Muscle of back (tissue), 13 donors: Measurements from ENCODE around the gene NME7. TPM values are rescaled to one million over a fixed set of nuclear protein-coding genes. Genes with fewer than 3 reads are reported as not detected.
"Not testable (repeated sequence)": the region's sequence is repeated elsewhere in the genome, so short reads cannot be mapped to it uniquely, and the experiment has no call there.

Experiments
- DNase-seq, 3 donors: peaks; one replicate each; pipeline versions ENCODE4 v3.0.0 to v3.0.0-alpha.2; 2013
- long read RNA-seq, 9 donors: transcript quantifications; one replicate each; lab custom pipeline, GENCODE V29; 2026
- polyA plus RNA-seq, 10 donors: library from polyadenylated mRNA; unstranded; fragments of 120-200 nt; gene quantifications; one replicate each; pipeline ENCODE4 v1.2.1, GENCODE V29; 2013; ENCODE audit not compliant: insufficient read length in 10 of 10

NME7 gene, protein sequence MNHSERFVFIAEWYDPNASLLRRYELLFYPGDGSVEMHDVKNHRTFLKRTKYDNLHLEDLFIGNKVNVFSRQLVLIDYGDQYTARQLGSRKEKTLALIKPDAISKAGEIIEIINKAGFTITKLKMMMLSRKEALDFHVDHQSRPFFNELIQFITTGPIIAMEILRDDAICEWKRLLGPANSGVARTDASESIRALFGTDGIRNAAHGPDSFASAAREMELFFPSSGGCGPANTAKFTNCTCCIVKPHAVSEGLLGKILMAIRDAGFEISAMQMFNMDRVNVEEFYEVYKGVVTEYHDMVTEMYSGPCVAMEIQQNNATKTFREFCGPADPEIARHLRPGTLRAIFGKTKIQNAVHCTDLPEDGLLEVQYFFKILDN
- polyA plus RNA-seq, result 10 to 100 TPM; 17.6 to 24.3 (median 21.5) TPM
- long read RNA-seq, donor 1, transcript NME7-201 (12 exons, 1,642 nt), result major isoform, 5 of 10 reads
- long read RNA-seq, donor 1, partial matches to known transcripts, result 5 of 10 reads
- long read RNA-seq, donor 1, other reads (novel, unspliced or antisense), result 0 of 10 reads
- long read RNA-seq, donor 2, partial matches to known transcripts, result 0 of 4 reads
- long read RNA-seq, donor 2, other reads (novel, unspliced or antisense), result 0 of 4 reads
- long read RNA-seq, donor 3, result 0 reads
- long read RNA-seq, donor 4, transcript NME7-201 (12 exons, 1,642 nt), result major isoform, 5 of 6 reads
- long read RNA-seq, donor 4, partial matches to known transcripts, result 0 of 6 reads
- long read RNA-seq, donor 4, other reads (novel, unspliced or antisense), result 0 of 6 reads
- long read RNA-seq, donor 5, transcript NME7-201 (12 exons, 1,642 nt), result major isoform, 5 of 5 reads
- long read RNA-seq, donor 5, partial matches to known transcripts, result 0 of 5 reads
- long read RNA-seq, donor 5, other reads (novel, unspliced or antisense), result 0 of 5 reads
- long read RNA-seq, donor 6, transcript NME7-201 (12 exons, 1,642 nt), result major isoform, 6 of 6 reads
- long read RNA-seq, donor 6, partial matches to known transcripts, result 0 of 6 reads
- long read RNA-seq, donor 6, other reads (novel, unspliced or antisense), result 0 of 6 reads
- long read RNA-seq, donor 7, transcript NME7-201 (12 exons, 1,642 nt), result major isoform, 8 of 8 reads
- long read RNA-seq, donor 7, partial matches to known transcripts, result 0 of 8 reads
- long read RNA-seq, donor 7, other reads (novel, unspliced or antisense), result 0 of 8 reads
- long read RNA-seq, donor 8, partial matches to known transcripts, result 0 of 6 reads
- long read RNA-seq, donor 8, other reads (novel, unspliced or antisense), result 0 of 6 reads
- long read RNA-seq, donor 9, result 0 reads

DNA sequence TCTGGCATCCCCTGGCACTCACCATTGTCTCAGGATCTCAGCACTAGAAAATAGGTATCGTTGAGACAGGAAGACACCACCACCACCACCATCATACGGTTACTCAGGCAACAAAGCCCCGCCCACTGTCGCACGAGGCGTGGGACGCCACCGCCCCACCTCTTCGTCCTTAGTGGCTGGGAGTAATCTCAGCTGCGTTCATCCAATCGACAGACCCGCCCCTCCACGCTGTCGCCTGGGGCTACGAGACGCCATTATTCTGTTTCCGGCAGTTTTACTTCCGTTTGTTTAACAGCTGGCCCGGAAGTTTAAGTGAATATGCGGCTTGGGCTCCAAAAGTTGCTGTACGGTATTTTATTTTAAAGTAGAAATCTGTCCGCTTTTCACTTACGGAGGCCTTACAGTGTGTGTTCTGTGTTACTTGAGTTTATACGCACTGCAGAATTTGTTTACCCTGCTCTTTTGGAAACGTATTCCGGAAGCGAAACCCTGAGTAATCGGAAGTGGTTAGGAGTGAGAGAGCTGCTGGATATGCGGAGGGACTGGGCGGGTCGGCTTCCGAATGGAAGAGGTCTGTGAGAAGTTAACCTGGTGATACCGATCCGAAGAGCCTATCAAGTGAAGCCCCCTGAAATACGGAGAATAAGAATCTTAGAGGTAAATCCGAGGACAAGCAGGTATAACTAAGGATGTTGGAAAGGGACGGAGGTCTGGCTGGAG, at the start of gene NME7, which contains the start of gene BLZF1:
TSS of gene NME7 (minus strand) at position 112 of the 720 bp plus-strand sequence. CDS start at position 25, 87 bp downstream.
TSS of gene BLZF1 (plus strand) at position 510 of the 720 bp plus-strand sequence. CDS start 1,328 bp downstream, outside the sequence.
- DNase-seq, result peak; percentile 97 to 98 (median 97)

DNA sequence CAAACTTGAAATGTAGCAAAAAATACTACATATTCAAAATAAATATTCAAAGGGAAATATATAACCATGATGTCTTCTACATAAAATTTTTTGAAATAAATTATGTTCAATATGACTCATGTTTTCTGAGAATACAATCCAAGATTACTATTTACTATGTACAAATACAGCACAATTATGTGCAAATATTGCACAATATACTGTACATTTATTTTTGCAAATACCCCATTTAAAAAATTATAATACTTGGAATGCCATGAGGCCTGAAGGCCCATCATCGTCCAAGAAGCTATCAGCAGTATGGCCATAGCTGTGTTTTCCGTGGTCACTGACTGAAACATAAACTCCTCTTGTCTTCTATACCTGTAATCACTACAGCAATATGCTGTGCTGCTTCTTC, 47.4 kb upstream of the NME7 start:
- DNase-seq, result no peak

DNA sequence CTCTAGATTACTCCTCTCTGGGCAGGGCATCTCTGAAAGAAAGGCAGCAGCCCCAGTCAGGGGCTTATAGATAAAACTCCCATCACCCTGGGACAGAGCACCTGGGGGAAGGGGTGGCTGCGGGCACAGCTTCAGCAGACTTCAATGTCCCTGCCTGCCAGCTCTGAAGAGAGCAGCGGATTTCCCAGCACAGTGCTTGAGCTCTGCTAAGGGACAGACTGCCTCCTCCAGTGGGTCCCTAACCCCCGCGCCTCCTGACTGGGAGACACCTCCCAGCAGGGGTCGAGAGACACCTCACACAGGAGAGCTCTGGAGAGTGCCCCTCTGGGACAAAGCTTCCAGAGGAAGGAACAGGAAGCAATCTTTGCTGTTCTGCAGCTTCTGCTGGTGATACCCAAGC, 40.7 kb upstream of the NME7 start:
- DNase-seq, result not testable (repeated sequence)

DNA sequence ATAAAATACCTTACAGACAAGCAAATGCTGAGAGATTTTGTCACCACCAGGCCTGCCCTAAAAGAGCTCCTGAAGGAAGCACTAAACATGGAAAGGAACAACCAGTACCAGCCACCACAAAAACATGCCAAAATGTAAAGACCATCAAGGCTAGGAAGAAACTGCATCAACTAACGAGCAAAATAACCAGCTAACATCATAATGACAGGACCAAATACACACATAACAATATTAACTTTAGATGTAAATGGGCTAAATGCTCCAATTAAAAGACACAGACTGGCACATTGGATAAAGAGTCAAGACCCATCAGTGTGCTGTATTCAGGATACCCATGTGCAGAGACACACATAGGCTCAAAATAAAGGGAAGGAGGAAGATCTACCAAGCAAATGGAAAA, 35.0 kb upstream of the NME7 start:
- DNase-seq, result not testable (repeated sequence)

DNA sequence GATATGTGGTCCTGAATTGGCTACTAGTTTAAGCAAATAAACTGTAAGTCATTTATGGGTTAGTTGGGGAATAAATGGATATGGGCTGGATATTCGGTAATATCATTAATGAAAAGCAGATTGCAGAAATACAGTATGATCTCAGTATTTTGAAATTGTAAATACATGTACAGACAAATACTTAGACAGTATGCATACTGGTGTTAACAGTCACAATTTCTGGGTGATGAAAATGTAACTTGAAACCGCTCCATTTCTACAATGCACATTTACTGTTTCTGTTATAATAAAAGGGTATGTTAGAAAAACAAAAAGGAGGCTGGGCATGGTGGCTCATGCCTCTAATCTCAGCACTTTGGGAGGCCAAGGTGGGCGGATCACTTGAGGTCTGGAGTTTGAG, 28.4 kb upstream of the NME7 start:
- peak in 1 of 3 donors; percentile 1 for DNase-seq

DNA sequence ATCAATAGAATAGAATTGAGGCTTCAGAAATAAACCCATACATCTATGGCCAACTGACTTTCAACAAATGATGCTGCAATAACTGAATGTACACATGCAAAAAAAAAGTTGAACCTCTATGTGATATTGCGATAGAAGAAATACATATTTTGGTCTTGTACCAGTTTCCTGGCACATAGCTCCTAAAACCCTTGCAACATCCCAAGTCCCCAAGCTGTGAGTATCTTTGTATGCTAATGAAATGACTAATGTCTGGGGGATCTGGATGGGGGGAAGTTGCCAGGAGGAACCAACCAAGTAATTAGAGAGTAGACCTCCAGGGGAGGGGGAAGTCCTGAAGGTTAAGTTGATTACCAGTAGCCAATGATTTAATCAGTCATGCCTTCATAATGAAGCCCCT, 24.8 kb upstream of the NME7 start:
- no peak for DNase-seq

DNA sequence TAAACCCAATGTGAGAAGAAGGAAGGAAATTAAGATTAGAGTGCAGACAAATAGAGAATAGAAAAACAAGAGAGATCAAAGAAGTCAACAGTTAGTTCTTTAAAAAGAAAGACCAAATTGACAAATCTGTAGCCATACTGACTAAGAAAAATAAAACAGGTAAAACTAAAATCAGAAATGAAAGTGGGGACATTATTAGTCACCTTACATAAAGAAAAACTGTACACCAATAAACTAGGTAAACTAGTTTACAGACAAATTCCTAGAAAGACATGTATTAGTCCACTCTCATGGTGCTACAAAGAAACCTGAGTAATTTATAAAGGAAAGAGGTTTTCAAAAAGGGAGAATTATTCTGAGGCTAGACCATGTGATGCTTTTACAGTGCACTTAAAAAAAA, 22.7 kb upstream of the NME7 start:
- DNase-seq, result no peak

DNA sequence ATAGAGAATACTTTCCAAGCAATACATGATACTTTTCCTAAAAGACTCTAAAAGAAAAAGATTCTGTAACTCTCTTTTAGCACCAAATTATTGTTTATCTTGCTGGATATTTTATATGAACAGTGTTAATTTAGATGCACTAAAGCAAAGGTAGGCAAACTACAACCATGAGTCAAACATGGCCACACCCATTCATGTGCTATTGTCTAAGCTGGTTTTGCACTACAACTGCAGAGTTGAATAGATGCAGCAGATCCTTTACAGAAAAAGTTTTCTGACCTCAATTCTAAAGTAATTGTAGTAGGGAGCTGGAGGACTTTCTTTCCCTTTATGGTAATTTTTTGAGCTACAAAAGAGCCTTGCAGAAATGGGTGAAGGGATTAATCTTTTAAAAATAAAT, 19.8 kb upstream of the NME7 start:
- DNase-seq, result no peak

DNA sequence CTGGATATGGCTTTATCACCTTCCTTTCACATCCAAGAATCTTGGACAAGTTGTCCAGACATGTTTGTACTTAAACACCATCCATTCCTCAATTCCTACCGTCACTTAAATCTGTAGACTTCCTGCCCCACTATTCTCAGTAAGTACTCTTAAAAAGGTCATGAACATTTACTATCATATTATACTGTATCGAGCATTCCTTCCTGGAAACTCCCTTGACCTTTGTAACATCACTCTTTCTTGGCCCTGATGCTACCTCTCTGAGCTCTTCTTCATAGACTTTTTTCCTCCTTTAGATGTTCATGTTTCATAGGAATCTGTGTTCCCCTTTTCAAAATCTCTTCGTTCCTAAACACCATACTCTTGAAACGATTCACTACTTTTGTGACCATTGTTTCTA, 15.9 kb upstream of the NME7 start:
- DNase-seq, result no peak

DNA sequence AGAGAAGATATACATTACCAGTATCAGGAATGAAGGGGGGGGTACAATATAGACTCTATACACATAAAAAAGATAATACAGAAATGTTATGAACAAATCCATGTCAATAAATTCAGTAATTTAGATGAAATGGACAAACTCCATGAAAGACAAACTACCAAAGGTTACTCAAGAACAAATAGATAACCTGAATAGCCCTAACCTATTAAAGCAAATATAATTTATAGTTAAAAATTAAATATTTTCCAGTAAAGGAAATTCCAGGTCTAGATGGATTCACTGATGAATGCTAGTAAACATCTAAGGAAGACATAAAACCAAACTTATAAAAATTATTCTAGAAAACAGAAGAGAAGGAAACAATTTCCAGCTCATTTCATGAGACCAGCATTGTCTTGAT, 13.6 kb upstream of the NME7 start:
- DNase-seq, result no peak

DNA sequence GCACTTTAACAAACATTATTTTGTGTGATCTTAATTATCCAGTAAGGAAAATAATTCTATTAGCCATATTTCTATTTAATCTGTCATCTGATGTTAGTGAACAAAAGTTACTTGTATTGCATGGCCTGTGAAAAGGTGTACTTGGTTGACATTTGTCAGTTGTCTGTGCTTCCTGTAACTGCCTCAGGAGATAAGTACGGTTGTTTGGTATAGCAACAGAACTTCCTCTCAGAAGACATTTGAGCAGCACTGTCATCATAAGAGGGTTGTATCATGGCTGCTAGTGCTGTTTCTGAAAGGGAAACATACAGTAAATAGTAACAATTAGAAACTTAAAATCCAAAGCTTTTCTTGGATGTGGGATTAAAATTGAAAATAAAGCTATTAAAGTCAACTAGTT, 3.8 kb upstream of the NME7 start:
- DNase-seq, result no peak

DNA sequence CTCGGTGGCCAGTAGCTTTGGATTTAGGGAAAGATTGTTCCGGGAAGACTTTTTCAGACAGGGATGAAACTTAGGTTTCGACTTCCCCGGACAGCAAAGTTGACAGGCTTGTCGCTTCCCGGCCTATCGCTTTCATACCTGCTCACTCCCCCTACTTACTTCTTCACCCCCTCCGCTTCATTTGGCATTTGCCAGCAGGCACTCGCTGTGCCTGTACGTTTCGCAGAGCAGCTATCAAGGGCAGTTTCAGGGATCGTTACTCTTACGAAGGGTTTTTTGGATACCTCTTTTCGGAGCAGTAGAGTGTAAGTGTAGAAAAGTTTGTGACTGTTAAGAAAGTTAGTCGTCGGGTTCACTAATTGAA, 791 bp upstream of the NME7 start:
- DNase-seq, result peak in 1 of 3 donors; percentile 3

DNA sequence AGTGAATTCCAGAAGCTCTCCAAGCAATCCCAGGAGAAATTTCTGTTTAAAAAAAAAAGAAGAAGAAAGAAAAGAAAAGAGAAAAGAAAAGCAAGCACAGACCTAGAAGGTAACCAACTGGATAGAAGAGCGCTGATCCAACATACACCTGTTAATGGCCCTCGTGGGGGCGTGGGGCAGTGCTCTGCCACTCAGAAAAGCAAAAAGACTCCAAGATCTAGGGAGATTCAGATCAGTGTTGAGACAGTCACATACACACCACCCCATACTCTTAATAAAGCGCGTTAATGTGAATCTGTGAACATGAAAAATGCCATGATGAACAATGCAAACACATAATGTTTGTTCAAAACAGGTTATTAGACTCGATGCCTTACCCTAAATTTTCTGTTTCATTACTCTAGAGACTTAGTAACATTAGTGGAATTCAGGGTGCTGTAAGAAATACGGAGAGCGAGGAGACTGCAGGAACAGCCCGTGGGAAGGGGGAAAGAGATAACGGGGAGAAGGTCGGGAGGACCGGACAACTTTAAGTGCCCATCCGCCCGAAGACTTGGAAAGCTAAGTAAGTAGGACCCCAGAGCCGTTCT, 406 bp downstream of the NME7 start:
- peak in 1 of 3 donors; percentile 2 for DNase-seq

DNA sequence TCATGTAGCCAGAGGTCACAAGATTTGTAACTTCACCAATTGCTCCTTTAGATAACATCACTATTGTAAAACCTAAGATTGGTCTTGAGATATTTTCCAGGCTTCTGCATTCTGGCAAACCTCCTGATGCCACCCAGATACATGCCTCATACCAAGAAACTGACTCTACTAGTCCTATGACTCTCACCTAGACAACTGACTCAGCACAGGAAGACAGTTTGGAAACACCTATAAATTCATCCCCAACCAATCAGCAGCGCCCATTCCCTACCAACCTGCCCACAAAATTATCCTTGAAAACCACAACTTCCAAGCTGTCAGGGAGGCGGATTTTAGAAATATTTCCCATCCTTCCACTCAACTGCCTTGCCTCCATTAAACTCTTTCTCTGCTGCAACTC, 2.6 kb downstream of the NME7 start:
- no peak for DNase-seq

DNA sequence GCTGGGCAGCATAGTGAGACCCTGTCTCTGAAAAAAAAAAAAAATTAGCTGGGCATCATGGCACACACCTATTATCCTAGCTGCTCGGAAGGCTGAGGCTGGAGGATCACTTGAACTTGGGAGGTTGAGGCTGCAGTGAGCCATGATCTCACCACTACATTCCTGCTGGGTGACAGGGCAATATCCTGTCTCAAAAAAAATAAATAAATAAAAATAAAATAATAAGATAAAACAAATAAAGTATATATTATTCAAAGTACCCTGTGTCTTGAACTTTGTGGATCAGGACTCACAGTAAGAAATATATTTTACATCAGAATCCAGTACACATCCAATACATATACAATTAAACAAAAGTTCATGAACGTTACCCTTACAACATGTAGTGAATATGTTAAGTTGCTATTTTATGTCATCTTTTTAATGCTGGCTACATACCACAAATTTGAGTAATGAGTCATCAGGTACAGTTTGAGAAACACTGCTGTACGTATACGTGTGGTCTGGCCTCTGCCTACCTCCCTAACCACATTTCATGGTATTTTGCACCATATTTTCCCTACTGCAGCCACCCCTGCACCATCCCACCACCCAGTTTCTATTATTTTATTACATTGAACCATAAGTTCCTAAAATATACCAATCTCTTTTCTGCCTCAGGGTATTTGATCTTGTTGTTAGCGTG, 4.4 kb downstream of the NME7 start:
- peak in 1 of 3 donors; percentile 79 for DNase-seq

DNA sequence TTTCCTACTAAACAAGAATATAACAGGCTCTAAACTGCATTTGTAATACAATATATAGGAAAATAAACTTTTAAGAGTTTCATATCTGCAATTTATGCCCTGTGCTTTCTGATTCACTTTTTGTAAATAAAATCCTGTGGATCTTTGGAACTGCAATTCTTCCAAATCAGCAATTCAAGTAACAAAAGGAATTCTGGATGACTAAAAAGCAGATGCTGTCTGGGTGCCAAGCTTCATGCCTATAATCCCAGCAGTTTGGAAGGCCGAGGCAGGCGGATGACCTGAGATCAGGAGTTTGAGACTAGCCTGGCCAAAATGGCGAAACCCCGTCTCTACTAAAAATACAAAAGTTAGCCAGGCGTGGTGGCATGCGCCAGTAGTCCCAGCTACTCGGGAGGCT, 6.3 kb downstream of the NME7 start:
- no peak for DNase-seq

DNA sequence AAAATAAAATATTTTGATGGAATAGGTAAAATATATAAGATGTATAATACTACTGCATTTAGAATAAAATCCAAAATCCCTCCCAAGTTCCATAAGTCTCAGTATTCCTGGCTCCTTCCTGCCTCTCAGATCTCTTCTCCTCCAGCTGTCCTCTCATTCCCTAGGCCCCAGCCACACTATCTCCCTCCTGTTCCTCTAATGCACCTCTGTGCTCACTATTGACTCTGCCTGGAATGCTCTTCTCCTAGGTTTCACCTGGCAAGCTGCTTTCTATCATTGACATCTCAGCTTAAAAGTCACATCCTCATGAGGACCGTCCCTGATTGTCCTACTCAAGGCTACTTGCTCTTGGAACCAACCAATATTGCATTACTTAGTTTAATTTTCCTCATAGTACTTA, 7.2 kb downstream of the NME7 start:
- no peak for DNase-seq

DNA sequence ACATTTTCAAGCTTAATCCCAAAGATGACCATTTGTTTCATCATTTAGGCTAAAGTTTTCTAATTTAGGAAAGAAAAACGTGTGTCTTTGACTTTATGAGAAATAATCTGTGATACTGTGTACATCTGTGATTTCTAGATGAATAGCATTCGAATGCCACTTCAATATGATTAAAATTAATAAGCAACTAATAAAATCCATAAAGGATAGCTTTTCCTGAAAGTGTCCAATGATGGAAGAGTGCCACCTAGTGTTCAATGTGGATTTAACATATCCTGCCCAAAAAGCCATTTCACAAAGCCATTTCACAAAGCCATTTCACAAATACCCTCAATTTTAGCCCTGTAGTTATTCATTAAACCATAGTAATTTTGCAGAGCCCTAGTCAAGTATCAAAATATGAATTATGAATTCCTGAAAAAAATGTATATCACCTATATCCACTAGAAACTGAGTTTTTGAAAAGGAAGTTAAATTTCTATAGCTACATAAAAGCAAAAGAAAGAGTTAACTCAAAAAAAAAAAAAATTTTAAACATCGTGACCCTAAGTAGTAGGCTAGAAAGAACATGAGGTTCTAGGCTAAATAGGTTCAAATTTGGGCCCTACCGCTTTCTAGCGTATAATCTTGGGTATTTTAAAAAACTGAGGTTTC, 19.1 kb downstream of the NME7 start:
- DNase-seq, result peak; percentile 37 to 74 (median 60)

DNA sequence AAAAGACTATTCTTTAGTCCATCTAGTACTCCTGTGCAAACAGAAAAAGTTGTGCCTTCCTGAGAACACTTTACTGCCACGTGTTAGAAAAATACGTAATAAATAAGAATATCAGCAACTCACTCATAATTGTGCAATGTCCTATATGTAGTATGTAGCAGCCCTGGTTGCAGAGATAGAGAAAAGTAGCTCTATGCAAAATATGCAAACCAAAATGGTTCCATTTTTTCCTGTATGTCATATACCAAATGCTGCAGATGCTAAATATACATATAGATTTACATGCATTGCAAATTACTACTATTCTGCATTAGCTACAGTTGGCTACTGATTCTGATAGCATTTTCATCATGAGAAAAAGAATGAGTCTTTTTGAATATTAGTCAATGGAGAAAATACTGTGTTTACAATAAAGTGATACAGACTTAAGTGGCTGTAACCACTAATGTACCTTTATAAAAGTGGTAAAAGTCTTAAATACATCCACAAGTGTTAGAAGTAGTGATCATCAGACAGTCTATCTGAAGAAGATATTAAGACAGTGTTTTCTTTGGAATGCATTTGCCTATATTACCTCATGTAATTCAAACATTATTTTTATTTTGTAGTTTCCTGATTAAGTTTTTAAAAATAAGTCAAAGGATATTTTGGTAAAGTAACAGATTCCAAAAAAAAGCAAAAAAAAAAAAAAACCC, 19.8 kb downstream of the NME7 start:
- DNase-seq, result no peak
